ENCODE measurements around the gene MID2.
"Not testable (repeated sequence)": the region's sequence is repeated elsewhere in the genome, so short reads cannot be mapped to it uniquely, and the experiment has no call there.

The MID2 gene

DNA sequence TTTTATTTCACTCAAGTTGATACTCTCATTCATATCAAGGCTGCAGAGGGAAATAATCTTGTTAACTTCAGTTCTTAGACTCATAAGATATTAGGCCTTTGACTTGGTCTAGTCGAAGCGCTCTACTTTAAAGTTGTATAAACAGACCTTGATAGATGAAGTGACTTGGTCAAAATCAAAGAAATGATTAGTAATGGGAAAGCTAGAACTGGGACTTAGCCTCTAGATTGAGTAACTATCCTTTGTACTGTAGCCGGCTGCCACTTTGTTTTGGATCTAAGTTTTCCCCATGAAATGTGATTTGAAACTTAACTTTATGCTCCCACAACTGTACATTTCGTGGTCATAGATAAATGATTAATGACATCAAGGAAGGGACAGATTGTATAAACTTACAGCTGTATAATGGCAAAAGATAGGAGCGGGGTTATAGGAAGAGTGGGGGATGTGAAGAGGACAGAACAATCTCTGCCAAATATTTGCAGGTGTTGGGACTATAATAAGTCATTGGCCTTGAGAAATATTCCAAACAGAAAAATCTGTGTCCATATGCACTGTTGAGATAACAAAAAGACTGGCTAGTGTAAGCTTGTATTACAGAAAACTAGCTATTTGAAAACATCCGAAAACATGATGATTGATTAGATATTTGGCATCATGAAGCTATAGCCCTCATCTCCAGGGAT is 17.2 kb downstream of the MID2 start:
- DNase-seq: no peak

DNA sequence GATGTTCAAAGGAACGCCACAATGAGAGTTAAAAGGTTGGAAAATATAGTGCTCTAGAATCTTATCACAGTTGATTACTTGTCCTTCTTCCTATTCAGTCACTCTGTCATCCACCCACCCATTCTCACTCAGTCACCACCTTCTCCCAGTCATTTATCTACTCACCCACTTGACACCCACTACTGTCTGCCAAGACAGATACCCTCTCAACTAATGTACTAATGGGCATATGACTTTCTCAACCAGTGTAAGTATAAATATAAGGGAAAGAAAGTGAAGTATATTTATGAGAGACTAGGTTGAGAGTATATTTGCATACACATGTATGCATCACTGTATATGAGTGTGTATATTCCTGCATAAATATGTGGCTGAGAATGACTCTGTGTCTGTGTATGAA is 20.0 kb downstream of the MID2 start:
- DNase-seq: no peak

DNA sequence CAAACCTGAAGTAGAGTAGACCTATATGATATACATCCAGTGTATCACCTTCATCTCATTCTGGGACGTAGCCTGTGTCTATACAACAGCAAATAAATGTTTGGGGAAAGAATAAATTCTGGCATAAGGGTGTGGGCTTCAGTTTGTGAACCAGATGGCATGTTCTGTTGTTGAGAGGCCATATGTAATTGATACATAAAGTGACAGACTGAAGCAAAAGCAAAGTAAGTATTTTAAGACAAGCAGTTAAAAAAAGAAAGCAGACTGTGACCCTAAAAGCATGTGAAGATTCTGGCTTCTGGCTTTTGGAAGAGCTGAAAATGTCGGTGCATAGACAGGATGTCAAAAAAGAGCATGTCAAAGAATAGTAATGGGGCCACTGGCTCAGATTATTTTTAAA is 22.9 kb downstream of the MID2 start:
- peak; percentile 26 for DNase-seq

DNA sequence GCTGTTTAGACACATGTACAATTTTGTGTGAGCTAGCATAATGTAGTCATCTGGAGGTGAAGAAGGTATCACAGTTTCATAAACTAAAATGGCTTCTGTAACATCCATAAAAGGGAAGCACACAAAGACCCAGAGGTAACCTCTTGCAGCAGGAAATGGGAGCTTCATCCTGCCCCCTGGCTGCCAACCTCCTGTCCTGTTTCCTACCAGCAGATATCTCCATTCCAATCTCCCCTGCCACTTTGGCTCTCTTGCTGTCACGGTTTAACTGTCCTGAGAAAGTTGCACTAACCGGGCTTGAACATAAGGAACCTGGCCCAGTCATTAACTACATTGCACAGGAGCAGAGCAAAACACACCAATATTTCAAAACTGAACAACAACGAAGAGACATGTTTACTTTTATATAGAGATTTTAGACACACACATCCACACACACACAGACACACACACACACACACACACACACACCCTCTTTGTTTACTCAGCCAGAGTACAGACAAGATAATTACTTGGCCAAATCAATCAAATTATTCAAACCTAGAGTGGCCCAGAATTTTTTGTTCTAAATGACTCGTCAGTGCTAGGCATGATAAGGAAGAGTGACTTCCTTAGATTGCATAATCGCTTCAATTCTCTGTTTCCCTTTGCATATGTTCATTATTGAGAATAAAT is 24.2 kb downstream of the MID2 start:
- no peak for DNase-seq

DNA sequence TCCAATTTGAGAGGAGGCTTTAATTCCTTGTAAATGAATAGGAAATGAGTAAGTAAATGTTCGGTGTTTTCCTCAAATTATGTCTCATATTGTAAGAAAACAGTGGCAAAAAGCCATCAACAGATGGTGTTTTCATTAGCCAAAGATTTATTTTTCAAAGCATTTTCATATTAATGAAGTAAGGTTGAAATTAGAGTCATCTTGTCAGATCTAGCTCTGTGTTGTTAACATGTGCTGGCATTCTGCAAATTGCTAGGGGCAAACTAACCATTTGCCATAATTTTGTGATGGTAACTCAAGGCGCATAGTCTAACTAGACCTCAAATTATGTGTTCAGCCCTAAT is 24.7 kb downstream of the MID2 start:
- no peak for DNase-seq

DNA sequence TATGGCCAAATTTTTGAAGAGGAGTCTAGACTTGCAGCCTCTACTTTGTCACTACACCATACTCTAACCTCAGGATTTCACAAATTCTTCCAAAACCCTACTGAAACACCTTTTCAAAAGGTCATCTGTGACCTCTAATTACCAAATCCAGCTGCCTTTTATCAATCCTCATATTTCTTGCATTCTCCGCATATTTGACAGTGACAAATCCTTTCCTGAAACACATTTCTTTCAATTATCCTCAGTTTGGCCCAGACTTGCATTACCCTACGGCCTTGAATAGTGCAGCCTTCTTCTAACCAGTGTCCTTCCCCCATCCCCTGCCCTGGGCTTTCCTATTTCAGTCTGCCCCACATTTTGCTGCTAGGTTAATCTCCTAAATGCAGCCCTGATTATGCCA is 25.5 kb downstream of the MID2 start:
- no peak for DNase-seq

DNA sequence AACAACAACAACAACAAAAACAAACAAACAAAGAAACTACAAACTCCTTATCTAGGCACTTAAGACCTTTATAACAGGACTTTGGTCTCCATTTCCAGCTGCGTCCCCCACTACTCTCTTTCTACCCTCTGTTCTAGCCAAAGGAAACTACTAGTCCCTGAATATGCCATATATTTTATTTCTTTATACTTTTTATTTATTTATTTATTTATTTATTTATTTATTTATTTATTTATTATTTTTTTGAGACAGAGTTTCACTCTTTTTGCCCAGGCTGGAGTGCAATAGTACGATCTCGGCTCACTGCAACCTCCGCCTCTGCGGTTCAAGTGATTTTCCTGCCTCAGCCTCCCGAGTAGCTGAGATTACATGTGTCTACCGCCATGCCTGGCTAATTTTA is 26.0 kb downstream of the MID2 start:
- DNase-seq: not testable (repeated sequence)

DNA sequence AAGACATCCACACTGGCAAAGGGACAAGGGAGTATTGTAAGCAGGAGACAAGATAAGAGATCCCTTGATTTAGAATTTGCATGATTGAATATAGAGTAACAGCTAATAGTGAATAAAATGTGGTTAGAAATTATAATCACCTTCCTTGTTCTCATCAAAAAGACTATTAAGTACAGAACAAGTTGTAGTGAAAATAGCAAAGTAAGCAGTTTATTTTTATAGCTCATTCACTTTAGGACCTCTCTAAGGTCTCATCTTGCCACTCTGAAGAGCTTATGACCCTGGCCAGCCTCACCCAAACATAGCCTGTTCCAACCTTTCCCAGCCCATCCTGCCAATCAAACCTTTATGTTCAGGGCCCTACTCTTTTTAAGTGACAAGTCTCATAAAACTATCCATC is 30.6 kb downstream of the MID2 start:
- no peak for DNase-seq

DNA sequence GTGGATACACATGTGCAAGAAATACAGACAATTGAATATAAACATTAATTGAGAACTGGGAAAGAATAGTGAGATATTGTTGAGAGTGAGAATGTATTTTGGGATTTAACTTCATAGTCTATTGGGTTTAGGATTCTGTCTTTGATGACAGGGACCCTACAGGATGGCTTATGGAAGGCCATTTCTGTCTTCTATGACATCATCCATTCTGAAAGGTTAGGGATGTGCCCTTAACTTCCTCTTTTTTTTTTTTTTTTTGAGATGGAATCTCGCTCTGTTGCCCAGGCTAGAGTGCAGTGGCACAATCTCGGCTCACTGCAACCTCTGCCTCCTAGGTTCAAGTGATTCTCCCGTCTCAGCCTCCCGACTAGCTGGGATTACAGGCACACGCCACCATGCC is 31.4 kb downstream of the MID2 start:
- DNase-seq: not testable (repeated sequence)

DNA sequence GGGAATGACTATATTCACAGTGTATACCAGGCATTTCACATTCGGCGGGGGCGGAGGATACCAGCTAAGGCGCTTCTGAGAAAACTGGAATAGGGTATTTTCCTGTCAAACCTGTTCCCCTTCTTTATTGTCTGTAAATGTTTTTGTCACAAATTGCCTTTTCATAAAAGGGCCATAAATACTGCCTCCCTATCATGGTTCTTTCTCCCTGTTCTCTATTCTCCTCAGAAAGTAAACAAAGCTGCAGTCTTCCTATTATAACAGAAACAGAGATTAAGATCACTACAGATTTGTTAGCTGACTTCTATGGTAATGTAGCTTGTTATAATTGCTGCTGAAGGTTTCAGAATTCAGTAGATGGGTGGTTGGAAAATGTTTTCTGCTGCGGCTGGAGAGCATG is 32.2 kb downstream of the MID2 start:
- no peak for DNase-seq

DNA sequence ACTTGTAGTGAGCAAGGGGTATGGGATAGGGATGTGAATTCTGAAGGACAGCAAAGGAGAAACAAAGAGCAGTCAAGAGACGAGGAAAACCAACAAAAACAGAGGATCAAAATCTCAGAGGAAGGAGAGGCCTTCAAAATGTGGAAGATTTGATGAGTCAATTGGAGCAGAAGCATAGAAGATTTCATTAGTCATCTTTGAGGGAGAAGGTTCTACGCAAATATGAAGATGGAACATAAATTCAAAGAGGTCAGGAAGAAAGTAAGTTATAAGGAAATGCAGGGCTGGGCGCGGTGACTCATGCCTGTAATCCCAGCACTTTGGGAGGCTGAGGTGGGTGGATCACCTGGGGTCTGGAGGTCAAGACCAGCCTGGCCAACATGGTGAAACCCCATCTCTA is 35.4 kb downstream of the MID2 start:
- DNase-seq: no peak

DNA sequence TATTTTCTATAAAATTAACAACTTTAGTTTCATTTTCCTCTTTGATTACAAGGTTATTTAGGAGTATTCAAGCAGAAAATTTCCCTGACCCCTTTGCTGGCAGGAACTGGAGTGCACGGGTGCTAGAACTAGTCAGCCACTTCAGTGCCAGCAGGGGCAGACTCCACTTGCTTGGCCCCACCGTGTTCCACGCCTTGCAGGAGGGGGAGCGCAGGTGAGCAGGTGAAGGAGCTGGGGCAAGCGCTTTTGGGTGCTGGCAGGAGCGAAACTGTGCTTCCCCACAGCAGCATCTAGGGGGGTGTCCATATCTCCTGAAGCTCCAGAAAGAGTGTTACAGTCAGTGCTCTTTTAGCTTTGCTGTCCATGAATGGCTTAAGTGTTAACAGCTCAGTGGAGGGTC is 45.5 kb downstream of the MID2 start:
- DNase-seq: no peak

DNA sequence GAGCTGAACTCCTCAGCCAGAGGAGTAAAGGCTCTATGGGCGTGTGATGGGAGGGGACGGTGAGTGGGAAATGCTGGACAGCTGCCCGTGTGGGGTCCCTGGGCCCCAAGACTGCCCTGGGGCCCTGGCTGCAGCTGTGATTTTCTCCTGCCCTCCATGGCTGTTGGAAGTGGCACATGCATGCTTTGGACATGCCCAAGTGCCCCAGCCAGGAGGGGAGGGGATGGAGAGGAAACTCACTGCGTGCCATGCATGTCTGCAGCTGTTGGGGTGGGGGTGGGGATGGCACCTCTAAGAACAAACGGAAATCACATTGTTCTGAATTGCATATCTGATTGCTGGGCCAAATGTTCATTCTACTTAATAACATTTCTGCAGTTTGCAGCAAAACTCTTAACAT is 52.4 kb downstream of the MID2 start:
- DNase-seq: no peak

DNA sequence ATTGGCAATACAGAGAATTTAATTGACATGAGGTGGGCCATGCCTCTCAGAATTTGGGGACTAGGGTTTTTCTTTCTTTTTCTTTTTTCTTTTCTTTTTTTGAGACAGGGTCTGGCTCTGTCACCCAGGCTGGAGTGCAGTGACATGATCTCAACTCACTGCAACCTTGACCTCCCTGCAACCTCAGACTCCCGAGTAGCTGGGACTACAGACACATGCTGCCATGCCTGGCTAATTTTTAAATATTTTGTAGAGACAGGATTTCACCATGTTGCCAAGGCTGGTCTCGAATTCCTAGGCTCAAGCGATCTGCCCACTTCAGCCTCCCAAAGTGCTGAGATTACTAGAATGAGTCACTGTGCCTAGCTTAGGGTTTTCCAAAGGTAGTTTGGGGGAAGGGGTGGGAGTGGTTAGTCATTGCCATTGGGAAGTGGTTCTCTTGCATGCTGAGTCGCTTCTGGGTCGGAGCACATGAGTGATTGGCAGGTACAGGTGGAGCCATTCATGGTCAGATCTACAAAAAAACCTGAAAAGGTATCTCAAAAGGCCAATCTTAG is 54.5 kb downstream of the MID2 start:
- DNase-seq: no peak

DNA sequence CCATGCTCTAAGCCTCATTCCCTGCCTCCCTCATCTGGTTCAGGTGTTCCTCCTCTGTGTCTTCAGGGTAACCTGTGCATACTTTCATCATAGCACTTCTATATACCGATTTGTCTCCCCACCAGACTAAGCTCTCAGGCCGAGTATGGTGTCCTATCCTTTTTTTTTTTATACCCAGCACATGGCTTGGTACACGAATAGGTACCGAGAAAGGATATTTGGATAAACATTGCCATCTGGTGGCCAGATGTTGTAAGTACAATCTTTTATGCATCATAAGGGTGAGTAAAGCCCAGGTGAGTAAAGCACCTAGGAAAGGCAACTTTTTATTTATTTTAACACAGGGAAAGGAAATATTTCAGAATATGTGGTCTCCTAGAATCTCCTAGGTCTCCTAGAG is 68.4 kb downstream of the MID2 start:
- DNase-seq: no peak

DNA sequence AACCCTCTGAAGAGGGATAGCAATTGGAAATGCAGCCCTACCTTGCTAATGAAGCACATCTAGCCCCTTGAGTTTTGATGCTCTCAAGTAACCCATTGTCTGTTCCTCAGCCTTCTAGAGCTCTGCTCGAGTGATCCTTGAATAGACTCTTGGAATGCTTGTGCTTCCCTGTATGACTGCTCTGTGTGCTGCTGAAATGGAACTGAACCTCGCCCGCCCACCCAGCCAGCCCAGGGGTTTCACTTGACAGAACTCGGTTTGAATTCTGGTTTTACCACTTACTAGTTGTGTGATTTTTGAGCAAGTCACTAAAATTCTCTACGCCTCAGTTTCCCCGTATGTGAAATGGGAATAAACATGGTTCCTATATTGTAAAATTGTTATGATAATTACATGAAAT is 77.1 kb downstream of the MID2 start:
- no peak for DNase-seq

DNA sequence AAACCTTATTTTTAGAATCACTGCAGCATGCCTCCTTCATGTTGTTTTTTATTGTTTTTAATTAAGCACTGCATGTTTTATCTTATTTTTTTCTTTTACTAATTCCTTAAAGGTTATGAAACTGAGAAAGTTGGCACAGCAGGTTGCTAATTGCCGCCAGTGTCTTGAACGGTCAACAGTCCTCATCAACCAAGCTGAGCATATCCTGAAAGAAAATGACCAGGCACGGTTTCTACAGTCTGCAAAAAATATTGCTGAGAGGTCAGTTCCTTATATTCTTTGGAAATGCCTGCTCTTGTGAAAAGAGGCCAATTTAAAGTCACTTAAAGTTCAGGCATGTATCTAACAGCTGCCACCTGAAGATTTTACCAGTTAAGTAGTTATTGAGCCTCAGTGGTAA is 79.7 kb downstream of the MID2 start:
- DNase-seq: no peak

DNA sequence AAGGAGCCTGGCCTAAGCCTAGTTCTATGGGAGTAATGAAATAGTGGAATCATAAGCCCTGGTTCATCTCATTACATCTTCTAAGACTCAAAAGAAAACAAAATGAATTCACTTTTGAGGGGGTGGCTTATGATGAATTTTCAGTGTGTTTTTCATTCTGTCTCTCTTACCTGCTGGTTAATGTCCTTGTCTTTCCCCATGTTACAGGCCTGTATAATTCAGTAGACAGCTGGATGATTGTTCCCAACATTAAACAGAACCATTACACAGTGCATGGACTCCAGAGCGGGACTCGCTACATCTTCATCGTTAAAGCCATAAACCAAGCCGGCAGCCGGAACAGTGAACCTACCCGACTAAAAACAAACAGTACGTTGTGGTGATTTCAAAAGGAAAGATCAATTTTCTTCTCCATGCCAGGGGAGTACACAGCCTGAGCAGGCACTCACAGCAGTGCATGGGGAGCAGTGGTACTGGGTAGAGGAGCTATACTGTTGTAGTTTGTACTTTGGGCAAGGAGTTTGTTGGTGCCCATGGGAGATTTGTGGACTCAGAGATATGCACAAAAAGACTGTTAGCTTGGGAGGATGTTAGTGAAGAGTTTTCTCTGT is 98.6 kb downstream of the MID2 start:
- no peak for DNase-seq

DNA sequence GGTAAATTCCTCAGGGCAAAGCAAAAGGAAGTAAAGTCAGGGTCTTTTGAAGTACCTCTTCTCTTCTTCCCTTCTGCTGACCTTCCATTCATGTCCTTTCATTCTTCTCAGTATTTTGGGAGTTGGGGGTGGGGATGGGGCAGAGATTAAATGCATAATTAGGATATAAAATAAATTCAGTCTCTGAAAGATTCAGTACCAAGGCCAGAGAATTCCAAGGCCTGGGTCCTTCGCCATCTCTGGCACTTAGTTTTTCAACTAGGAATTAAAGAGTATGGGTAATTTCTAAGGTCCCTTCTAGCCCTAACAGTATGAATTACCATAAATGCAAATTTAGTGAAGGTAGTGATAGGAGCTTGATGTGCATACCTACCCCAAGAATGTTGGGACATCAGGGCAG is 108.6 kb downstream of the MID2 start:
- DNase-seq: no peak

DNA sequence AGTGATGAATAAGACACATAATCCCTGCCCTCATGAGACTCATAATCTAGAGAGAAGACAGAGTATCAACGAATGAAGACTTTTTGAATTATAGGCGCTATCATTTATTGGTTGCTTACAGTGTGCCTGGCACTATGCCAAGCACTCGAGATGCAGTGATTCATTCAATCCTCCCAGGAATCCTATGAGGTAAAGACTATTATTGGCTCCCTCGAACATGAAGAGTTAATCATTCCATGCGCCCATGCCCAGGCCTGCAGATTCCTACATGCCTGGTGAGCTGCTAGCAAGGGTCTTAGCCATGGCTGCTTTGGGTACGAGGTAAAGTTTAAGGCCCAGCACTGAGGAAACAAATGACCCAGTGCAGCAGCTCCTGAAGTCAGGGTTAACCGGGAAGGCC is 109.5 kb downstream of the MID2 start:
- DNase-seq: no peak

DNA sequence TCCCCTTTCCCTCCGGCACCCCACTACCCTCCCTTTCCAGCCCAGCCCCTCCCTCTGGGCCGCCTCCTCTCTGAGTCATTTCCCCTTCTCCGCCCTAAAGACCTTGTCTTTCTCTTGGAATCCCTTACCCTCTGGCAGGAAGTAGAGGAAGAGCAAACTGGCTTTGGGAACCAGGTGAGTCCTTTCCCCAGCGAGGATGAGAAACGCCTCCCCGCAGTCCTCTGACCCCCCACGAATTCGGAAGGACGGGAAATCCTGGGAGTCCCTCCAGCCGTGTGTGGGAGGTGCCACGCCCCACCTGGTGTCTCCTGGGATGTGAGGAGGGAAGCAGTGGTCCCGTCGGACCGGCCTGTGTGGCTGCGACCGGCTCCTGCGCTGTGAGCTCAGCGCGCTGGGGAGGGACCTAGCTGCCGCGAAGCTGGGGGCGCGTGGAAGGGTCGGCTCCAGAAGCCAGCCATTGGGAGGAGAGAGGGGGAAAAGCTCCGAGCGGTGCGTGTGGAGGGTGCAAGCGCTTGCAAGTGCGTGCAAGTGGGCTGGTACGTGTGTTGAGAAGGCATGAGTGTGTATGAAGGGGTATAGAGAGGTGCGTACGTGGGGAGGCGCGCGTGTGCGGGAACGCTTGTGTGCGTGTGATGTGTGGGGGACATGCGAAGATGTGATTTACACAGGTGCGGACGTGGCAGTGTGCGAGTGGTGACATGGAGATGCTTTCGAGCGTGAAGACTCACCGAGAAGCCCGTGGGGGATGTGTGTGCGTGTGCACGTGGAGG is 110.2 kb downstream of the MID2 start:
- DNase-seq: no peak

DNA sequence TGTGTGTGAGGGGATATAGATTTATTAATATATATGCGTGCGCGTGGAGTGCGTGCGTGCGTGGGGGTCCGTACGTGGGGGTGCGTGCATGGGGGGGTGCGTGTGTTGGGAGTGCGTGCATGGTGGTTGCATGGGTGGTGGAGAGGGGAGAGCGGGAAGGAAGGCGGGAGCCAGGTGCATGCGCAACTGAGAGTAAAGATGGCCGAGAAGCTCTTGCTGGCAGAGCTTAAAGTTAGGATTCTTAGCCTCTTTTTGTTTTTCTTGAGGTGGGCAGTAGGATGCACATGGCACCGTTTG is 110.7 kb downstream of the MID2 start:
- DNase-seq: no peak

DNA sequence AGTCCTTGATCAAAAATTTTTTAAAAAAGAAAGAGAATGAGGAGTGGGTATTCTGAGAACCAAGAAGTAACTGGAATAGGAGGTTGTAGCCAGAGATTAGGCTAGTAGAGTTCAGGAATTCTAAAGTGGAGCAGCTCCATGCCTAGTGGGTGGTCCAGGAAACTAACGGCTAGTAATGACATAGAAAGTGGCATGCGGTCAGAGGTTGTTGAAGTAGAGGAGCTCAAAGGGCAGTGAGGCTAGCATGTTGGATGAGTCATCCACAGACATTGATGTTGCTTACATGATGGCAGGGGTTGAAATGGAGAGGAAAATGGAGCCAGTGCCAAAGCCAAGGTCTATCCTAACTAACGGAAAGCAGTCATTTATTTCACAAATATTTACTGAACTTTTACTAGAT is 114.4 kb downstream of the MID2 start:
- DNase-seq: no peak

DNA sequence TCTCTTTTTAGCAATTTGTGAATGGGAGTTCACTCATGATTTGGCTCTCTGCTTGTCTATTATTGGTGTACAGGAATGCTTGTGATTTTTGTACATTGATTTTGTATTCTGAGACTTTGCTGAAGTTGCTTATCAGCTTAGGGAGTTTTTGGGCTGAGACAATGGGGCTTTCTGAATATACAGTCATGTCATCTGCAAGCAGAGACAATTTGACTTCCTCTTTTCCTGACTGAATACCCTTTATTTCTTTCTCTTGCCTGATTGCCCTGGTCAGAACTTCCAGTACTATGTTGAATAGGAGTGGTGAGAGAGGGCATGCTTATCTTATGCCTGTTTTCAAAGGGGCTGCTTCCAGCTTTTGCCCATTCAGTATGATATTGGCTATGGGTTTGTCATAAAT is 129.7 kb downstream of the MID2 start:
- DNase-seq: not testable (repeated sequence)

Measured in NCI-H524 treated with DMSO at 0.1 percent for 48 hours (cell line).